H1 (cell line): ENCODE data around the gene NCAM1. TPM values are rescaled to one million over a fixed set of nuclear protein-coding genes. Genes with fewer than 3 reads are reported as not detected.

Experiments
- CTCF ChIA-PET: fragments of 300-600 bp; sonication (Branson Sonifier 250); formaldehyde crosslinking; loops from one replicate; lab custom pipeline; 2021; ENCODE audit not compliant: partially characterized antibody; lab: Charles Lee
- POLR2A ChIA-PET: fragments of 300-600 bp; sonication (Branson Sonifier 250); formaldehyde crosslinking; loops from one replicate; lab custom pipeline; 2021; ENCODE audit warnings: inconsistent platforms; ENCODE audit not compliant: partially characterized antibody; lab: Charles Lee
- DNase-seq, 2 experiments: peaks; one replicate each; pipeline versions ENCODE4 v3.0.0 to v3.0.0-alpha.2; 2010 to 2022; ENCODE audit warnings: low spot score in 2 of 2, low read depth in 1 of 2, mixed read lengths in 1 of 2
- FAIRE-seq: peaks from 2 replicates; lab custom pipeline; 2011; peaks lifted over from hg19 to GRCh38; lab: Jason Lieb, UNC
- H2AFZ ChIP-seq: 2 replicates; pipeline ENCODE4 v1.8.1; 2012; ENCODE audit warnings: low read length, inconsistent platforms
- H2AK5ac ChIP-seq: 2 replicates; pipeline ENCODE4 v1.6.1; 2013; ENCODE audit warnings: low read depth, low read length
- H2BK120ac ChIP-seq: replicated peaks from 2 replicates; pipeline ENCODE3; 2013; ENCODE audit warnings: low read depth, low read length, inconsistent platforms
- H2BK12ac ChIP-seq: 2 replicates; pipeline ENCODE4 v1.6.1; 2013; ENCODE audit warnings: low read depth, low read length
- H2BK15ac ChIP-seq: 2 replicates; pipeline ENCODE4 v1.6.1; 2013; ENCODE audit warnings: low read length
- H2BK20ac ChIP-seq: 2 replicates; pipeline ENCODE4 v1.6.1; 2013; ENCODE audit warnings: low read length
- H2BK5ac ChIP-seq: 2 replicates; pipeline ENCODE4 v1.6.1; 2013; ENCODE audit warnings: low read depth, low read length
- H3K14ac ChIP-seq: 2 replicates; pipeline ENCODE4 v1.6.1; 2013; ENCODE audit warnings: inconsistent platforms; ENCODE audit not compliant: insufficient read length
- H3K18ac ChIP-seq: 2 replicates; pipeline ENCODE4 v1.6.1; 2013; ENCODE audit warnings: low read length; ENCODE audit errors: extremely low read depth
- H3K23ac ChIP-seq: 2 replicates; pipeline ENCODE4 v1.6.1; 2013; ENCODE audit warnings: inconsistent platforms; ENCODE audit not compliant: insufficient read length
- H3K23me2 ChIP-seq: 2 replicates; pipeline ENCODE4 v1.6.1; 2013; ENCODE audit warnings: low read depth, low read length
- H3K27ac ChIP-seq: 2 replicates; pipeline ENCODE4 v1.6.1; 2011; ENCODE audit warnings: low read depth, low read length, inconsistent platforms
- H3K27me3 ChIP-seq, 4 experiments: replicated peaks in 1 of 4; 1 replicate in 1 of 4; 2 replicates in 3 of 4; pipeline versions ENCODE4 v1.6.1 to v1.8.1; 2011 to 2013; ENCODE audit warnings: low read length in 3 of 4, mild to moderate bottlenecking in 3 of 4, inconsistent platforms in 2 of 4, mixed read lengths in 2 of 4, moderate library complexity in 1 of 4; ENCODE audit not compliant: control insufficient read depth in 3 of 4, insufficient read depth in 3 of 4; ENCODE audit errors: extremely low read depth in 1 of 4
- H3K36me3 ChIP-seq, 4 experiments: 2 replicates each; pipeline versions ENCODE4 v1.6.1 to v1.8.1; 2011 to 2013; ENCODE audit warnings: mild to moderate bottlenecking in 4 of 4, low read length in 3 of 4, moderate library complexity in 2 of 4, control low read depth in 1 of 4, inconsistent platforms in 1 of 4; ENCODE audit not compliant: insufficient read depth in 4 of 4, control insufficient read depth in 2 of 4
- H3K4ac ChIP-seq: replicated peaks from 2 replicates; pipeline ENCODE3; 2013; ENCODE audit warnings: low read length, low read depth, mixed read lengths, inconsistent platforms; ENCODE audit not compliant: insufficient read length
- H3K4me1 ChIP-seq, 4 experiments: replicated peaks in 1 of 4; 1 replicate in 1 of 4; 2 replicates in 3 of 4; pipeline versions ENCODE4 v1.6.1 to v1.8.1; 2011 to 2013; ENCODE audit warnings: low read length in 3 of 4, inconsistent platforms in 2 of 4, mixed read lengths in 1 of 4; ENCODE audit not compliant: insufficient read depth in 4 of 4, control insufficient read depth in 3 of 4
- H3K4me2 ChIP-seq, 2 experiments: 2 replicates each; pipeline versions ENCODE4 v1.6.1 to v1.8.1; 2011 to 2013; ENCODE audit warnings: low read depth in 2 of 2, low read length in 2 of 2, control low read depth in 1 of 2, inconsistent platforms in 1 of 2, mild to moderate bottlenecking in 1 of 2; ENCODE audit not compliant: insufficient read depth in 1 of 2
- H3K4me3 ChIP-seq, 4 experiments: fragments of 200-600, 300-600 bp in 1 of 4; sonication (generic), shearing (Covaris generic), sonication (Bioruptor Twin) in 1 of 4; 2 replicates each; pipeline versions ENCODE4 v1.5.1 to v1.8.1; 2011 to 2016; ENCODE audit warnings: low read length in 4 of 4, low read depth in 3 of 4, control low read depth in 2 of 4, inconsistent platforms in 2 of 4, mild to moderate bottlenecking in 2 of 4, mixed read lengths in 1 of 4, moderate library complexity in 1 of 4; ENCODE audit not compliant: insufficient read depth in 2 of 4; ENCODE audit errors: extremely low read depth in 1 of 4
- H3K56ac ChIP-seq: replicated peaks from 2 replicates; pipeline ENCODE3; 2013; ENCODE audit warnings: low read depth, mild to moderate bottlenecking, mixed read lengths, low read length, inconsistent platforms; ENCODE audit not compliant: insufficient read length
- H3K79me1 ChIP-seq: 2 replicates; pipeline ENCODE4 v1.6.1; 2013; ENCODE audit warnings: low read depth, low read length, control low read depth
- H3K79me2 ChIP-seq, 2 experiments: 2 replicates each; pipeline versions ENCODE4 v1.6.1 to v1.8.1; 2012 to 2013; ENCODE audit warnings: low read length in 2 of 2, mild to moderate bottlenecking in 2 of 2, inconsistent platforms in 1 of 2; ENCODE audit not compliant: insufficient read depth in 2 of 2, control insufficient read depth in 1 of 2
- H3K9ac ChIP-seq, 4 experiments: replicated peaks in 1 of 4; 1 replicate in 1 of 4; 2 replicates in 3 of 4; pipeline versions ENCODE4 v1.6.1 to v1.8.1; 2011 to 2013; ENCODE audit warnings: low read depth in 3 of 4, low read length in 3 of 4, control low read depth in 2 of 4, mild to moderate bottlenecking in 2 of 4, moderate library complexity in 2 of 4, inconsistent platforms in 1 of 4; ENCODE audit errors: extremely low read depth in 1 of 4
- H3K9me3 ChIP-seq, 2 experiments: 2 replicates each; pipeline versions ENCODE4 v1.6.1 to v1.8.1; 2012 to 2013; ENCODE audit warnings: mild to moderate bottlenecking in 2 of 2, moderate library complexity in 2 of 2, control low read depth in 1 of 2, inconsistent platforms in 1 of 2, low read depth in 1 of 2, low read length in 1 of 2, mixed read lengths in 1 of 2; ENCODE audit not compliant: insufficient read depth in 2 of 2
- H4K20me1 ChIP-seq, 2 experiments: replicated peaks in 1 of 2; 2 replicates each; pipeline versions ENCODE3 to v1.8.1; 2011 to 2013; ENCODE audit warnings: inconsistent platforms in 2 of 2, low read length in 2 of 2, mild to moderate bottlenecking in 1 of 2; ENCODE audit not compliant: insufficient read depth in 2 of 2, control insufficient read depth in 1 of 2
- H4K5ac ChIP-seq: 2 replicates; pipeline ENCODE4 v1.6.1; 2013; ENCODE audit warnings: low read length, low read depth, mixed read lengths, inconsistent platforms; ENCODE audit not compliant: insufficient read length
- H4K8ac ChIP-seq: 2 replicates; pipeline ENCODE4 v1.8.0; 2013; ENCODE audit warnings: mild to moderate bottlenecking, moderate library complexity, low read length, inconsistent platforms; ENCODE audit not compliant: insufficient read depth; ENCODE audit errors: extremely low read depth
- H4K91ac ChIP-seq: replicated peaks from 2 replicates; pipeline ENCODE3; 2013; ENCODE audit warnings: low read length, mixed read lengths, inconsistent platforms; ENCODE audit not compliant: insufficient read length
- ASH2L ChIP-seq: fragments of 200-600, 300-600 bp; sonication (generic); IDR thresholded peaks from one replicate; pipeline ENCODE4 v1.7.1; 2017; ENCODE audit warnings: low read length
- BCL11A ChIP-seq, 2 experiments: IDR thresholded peaks; one replicate each; pipeline ENCODE4 v1.6.1; 2011; ENCODE audit warnings: low read depth in 2 of 2, low read length in 2 of 2, mild to moderate bottlenecking in 2 of 2
- CTBP2 ChIP-seq: IDR thresholded peaks from 2 replicates; pipeline ENCODE4 v1.7.0; 2011; ENCODE audit warnings: borderline replicate concordance, mild to moderate bottlenecking, moderate library complexity, mixed read lengths, low read length; ENCODE audit not compliant: insufficient read depth, insufficient read length
- EGR1 ChIP-seq: IDR thresholded peaks from 2 replicates; pipeline ENCODE4 v1.6.1; 2011; ENCODE audit warnings: low read depth, low read length, borderline replicate concordance
- EP300 ChIP-seq, 2 experiments: IDR thresholded peaks; 1 replicate in 1 of 2; 2 replicates in 1 of 2; pipeline ENCODE4 v1.6.1; 2011 to 2012; ENCODE audit warnings: low read depth in 2 of 2, low read length in 2 of 2, mild to moderate bottlenecking in 2 of 2, borderline replicate concordance in 1 of 2, inconsistent platforms in 1 of 2, moderate library complexity in 1 of 2
- KDM5A ChIP-seq: fragments of 200-600 bp; IDR thresholded peaks from 2 replicates; pipeline ENCODE4 v1.7.1; 2012; ENCODE audit warnings: mild to moderate bottlenecking, low read length, inconsistent platforms, mixed read lengths
- PHF8 ChIP-seq: fragments of 200-600 bp; sonication (generic); conservative IDR thresholded peaks from 2 replicates; pipeline ENCODE4 v1.7.1; 2012; ENCODE audit warnings: low read depth, mild to moderate bottlenecking, inconsistent platforms, low read length, moderate library complexity
- USF2 ChIP-seq: IDR thresholded peaks from 2 replicates; pipeline ENCODE4 v1.6.1; 2011; ENCODE audit warnings: low read length, improper control_type of control experiment
- WGBS, 2 experiments: shearing (Covaris generic) in 1 of 2; methylation state at CpG; one replicate each; pipeline versions ENCODE4 v1.1.6 to v1.1.7; 2013 to 2015; ENCODE audit warnings: low lambda C conversion rate in 2 of 2, mixed read lengths in 2 of 2, inconsistent platforms in 1 of 2, low coverage in 1 of 2, missing lambda C conversion rate in 1 of 2; ENCODE audit not compliant: insufficient replicate concordance in 2 of 2, insufficient coverage in 1 of 2, insufficient read length in 1 of 2; ENCODE audit errors: extremely low coverage in 1 of 2, missing lambda C conversion rate in 1 of 2; 5-methylcytosine and 5-hydroxymethylcytosine counted together
- polyA plus RNA-seq, 7 experiments: library from polyadenylated mRNA; depleted of rRNA in 3 of 7; stranded (reverse) in 5 of 7; unstranded in 2 of 7; fragments of >200 nt in 5 of 7; fragments of 200-250 nt in 2 of 7; gene quantifications; 1 replicate in 5 of 7; 2 replicates in 1 of 7; 4 replicates in 1 of 7; pipeline versions ENCODE4 v1.2.1 to v1.2.3, GENCODE V29; 2011 to 2013; ENCODE audit warnings: missing spikeins in 2 of 7, mixed read lengths in 2 of 7
- total RNA-seq: library from RNA; stranded (reverse); fragmentation: NEBNext Ultra II Directional; extraction: Animal tissue kit (Norgen Biotek cat#: 25700); gene quantifications from 2 replicates; pipeline ENCODE4 v1.2.1, GENCODE V29; 2021

Gene NCAM1
- total and polyA plus RNA-seq, 2 of the 8 experiments (the other 6 are each of a cell fraction or from before 2014, with no cell fraction given), result 3.1 to 4.3 TPM

- Histone ChIP-seq H4K20me1 (no peaks in the 10 kb centered on the region), H3K27ac (no peak overlapping the region), H2BK20ac (no peak overlapping the region), H3K14ac (no peak overlapping the region), H4K8ac (no peak overlapping the region), H4K91ac (no peak overlapping the region), H3K79me1 (no peaks in the 10 kb centered on the region), H3K4me2 (no peak overlapping the region), H3K9ac (no peak overlapping the region), H4K5ac (no peak overlapping the region), H3K56ac (no peak overlapping the region), H2BK5ac (no peak overlapping the region), H3K9me3 (no peaks in the 10 kb centered on the region), H3K23ac (no peak overlapping the region), H2AFZ (no peak overlapping the region), H2BK120ac (no peak overlapping the region), H3K36me3 (no peaks in the 10 kb centered on the region), H3K79me2 (no peaks in the 10 kb centered on the region), H2BK12ac (no peak overlapping the region), H3K18ac (no peak overlapping the region), H3K27me3 (no peaks in the 10 kb centered on the region), H2BK15ac (no peak overlapping the region), H3K4me1 (peaks cover 0 to 9% (median under 1%) of the 10 kb centered on the region in 4 experiments; a peak in 4 of 7 replicates), H3K23me2 (no peaks in the 10 kb centered on the region), H3K4ac (no peak overlapping the region), H2AK5ac (no peak overlapping the region), H3K4me3 (no peak overlapping the region)
- 92% methylated on average over 6 of the region's 6 CpGs; no CpG with 5 or more reads in 1 of the 2 experiments for WGBS, 2 experiments
- ChIA-PET POLR2A (no interaction called here), CTCF (interaction anchor here (0.8 to 4.1 kb wide), 10 partner anchors 9 to 662 kb away, joined by 3 to 18 read pairs (median 5); no protein-coding TSS in a partner anchor)
- DNase-seq (no peak), FAIRE-seq (no peak)
- TF ChIP-seq BCL11A (IDR thresholded peaks at IDR 0.05; ENCODE audit: low read depth in 2 of 2, low read length in 2 of 2) (no peak), EP300 (IDR thresholded peaks at IDR 0.05; ENCODE audit: borderline replicate concordance in 1 of 2, low read depth in 2 of 2, low read length in 2 of 2) (no peak), CTBP2 (no peak), USF2 (no peak), EGR1 (no peak), ASH2L (no peak), KDM5A (no peak), PHF8 (no peak)
Observed at GRCh38 chr11:113249786-113250185, 288.6 kb downstream of the NCAM1 start.
